ENCODE data around the gene GNAQ. TPM values are rescaled to one million over a fixed set of nuclear protein-coding genes. Genes with fewer than 3 reads are reported as not detected.
A peak's percentile ranks its signal among the peaks of the same experiment; 100 is the strongest.

Gene GNAQ
- total RNA-seq = 10 to 100 TPM; 75.1 to 86.2 TPM
- polyA plus RNA-seq = 10 to 100 TPM; 24.6 to 27.7 TPM
- long read RNA-seq, donor 1, full-length matches to known transcripts = 13 of 18 reads
- long read RNA-seq, donor 1, partial matches to known transcripts = 5 of 18 reads
- long read RNA-seq, donor 1, other reads (novel, unspliced or antisense) = 0 of 18 reads
- long read RNA-seq, donor 2, full-length matches to known transcripts = 7 of 7 reads
- long read RNA-seq, donor 2, partial matches to known transcripts = 0 of 7 reads
- long read RNA-seq, donor 2, other reads (novel, unspliced or antisense) = 0 of 7 reads
- long read RNA-seq, donor 3, full-length matches to known transcripts = 8 of 8 reads
- long read RNA-seq, donor 3, partial matches to known transcripts = 0 of 8 reads
- long read RNA-seq, donor 3, other reads (novel, unspliced or antisense) = 0 of 8 reads
- long read RNA-seq, donor 4, full-length matches to known transcripts = 6 of 11 reads
- long read RNA-seq, donor 4, partial matches to known transcripts = 5 of 11 reads
- long read RNA-seq, donor 4, other reads (novel, unspliced or antisense) = 0 of 11 reads
- long read RNA-seq, donor 5, full-length matches to known transcripts = 14 of 14 reads
- long read RNA-seq, donor 5, partial matches to known transcripts = 0 of 14 reads
- long read RNA-seq, donor 5, other reads (novel, unspliced or antisense) = 0 of 14 reads

DNA sequence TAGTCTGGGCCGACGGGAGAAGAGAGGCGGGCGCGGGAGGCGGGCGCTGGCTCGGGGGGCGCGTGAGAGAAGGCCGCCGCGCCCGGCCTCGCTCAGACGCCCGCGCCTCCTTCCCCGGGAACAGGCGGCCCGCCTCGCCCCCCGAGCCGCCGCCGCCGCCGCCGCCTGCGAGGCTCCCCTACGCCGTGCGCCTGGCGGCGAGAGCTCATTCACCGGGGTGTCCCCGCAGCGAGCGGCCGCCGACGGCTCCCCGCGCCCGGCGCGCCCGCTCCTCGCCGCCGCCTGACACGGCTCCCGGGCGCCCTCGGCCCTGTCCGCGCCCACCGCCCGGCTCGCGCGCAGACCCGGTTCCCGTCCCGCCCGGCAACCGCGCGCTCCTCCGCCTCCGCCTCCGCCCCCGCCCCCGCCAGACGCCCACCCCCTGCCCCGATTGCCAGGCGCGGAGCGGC is at the start of gene GNAQ:
GNAQ (minus strand) TSS at position 368 of the 449 bp plus-strand sequence. CDS start 576 bp downstream, outside the sequence.
- 0 to 1% methylated on average over 17 to 79 of the region's 79 CpGs for WGBS, 2 donors
- no peak for DNase-seq

GRCh38 chr9:78074385-78075291 is 43.0 kb upstream of the GNAQ start:
- DNase-seq (no peak), ATAC-seq (ENCODE audit: insufficient read depth, low FRiP score) (no peak)
- Histone ChIP-seq H3K4me3 (no peak overlapping the region), H3K27me3 (ENCODE audit: control insufficient read depth in 3 of 3, insufficient read depth in 3 of 3, low read length in 2 of 3) (no peaks in the 10 kb centered on the region), H3K4me1 (ENCODE audit: control insufficient read depth in 5 of 5, insufficient read depth in 5 of 5, low read length in 5 of 5) (no peaks in the 10 kb centered on the region), H3K36me3 (ENCODE audit: control insufficient read depth in 4 of 4, insufficient read depth in 4 of 4, low read length in 4 of 4) (no peaks in the 10 kb centered on the region), H3K9me3 (ENCODE audit: control insufficient read depth in 4 of 4, insufficient read depth in 3 of 4, low read length in 3 of 4) (no peaks in the 10 kb centered on the region), H3K27ac (ENCODE audit: low read depth in 1 of 2, low read length in 1 of 2) (no peak overlapping the region), H3K9ac (ENCODE audit: insufficient read depth in 1 of 2, low read length in 2 of 2) (no peak overlapping the region)
- TF ChIP-seq CTCF (IDR thresholded peaks at IDR 0.05; ENCODE audit: control extremely low read depth, extremely low read depth) = no peak
- WGBS, 2 donors = 56 to 59% methylated on average over 4 of the region's 4 CpGs

More for the DNA sequence above, at the start of gene GNAQ:
- H3K27ac ChIP-seq (ENCODE audit: low read depth in 1 of 2, low read length in 1 of 2) = peak within 1 kb of the TSS; percentile 84 to 97
- no peaks in the 10 kb centered on the region for H3K27me3 ChIP-seq (ENCODE audit: control insufficient read depth in 3 of 3, insufficient read depth in 3 of 3, low read length in 2 of 3)
- H3K36me3 ChIP-seq (ENCODE audit: control insufficient read depth in 4 of 4, insufficient read depth in 4 of 4, low read length in 4 of 4) = peaks cover 0 to 3% (median 0%) of the 10 kb centered on the region in 4 donors
- no peak for ATAC-seq (ENCODE audit: insufficient read depth, low FRiP score)
- peak within 1 kb of the TSS; percentile 85 for H3K4me3 ChIP-seq
- H3K9me3 ChIP-seq (ENCODE audit: control insufficient read depth in 4 of 4, insufficient read depth in 3 of 4, low read length in 3 of 4) = no peaks in the 10 kb centered on the region
- peaks cover 0 to 46% (median 10%) of the 10 kb centered on the region in 5 donors for H3K4me1 ChIP-seq (ENCODE audit: control insufficient read depth in 5 of 5, insufficient read depth in 5 of 5, low read length in 5 of 5)
- peak within 1 kb of the TSS; percentile 75 to 89 for H3K9ac ChIP-seq (ENCODE audit: insufficient read depth in 1 of 2, low read length in 2 of 2)
- no peak for TF ChIP-seq CTCF (IDR thresholded peaks at IDR 0.05; ENCODE audit: control extremely low read depth, extremely low read depth)

DNA sequence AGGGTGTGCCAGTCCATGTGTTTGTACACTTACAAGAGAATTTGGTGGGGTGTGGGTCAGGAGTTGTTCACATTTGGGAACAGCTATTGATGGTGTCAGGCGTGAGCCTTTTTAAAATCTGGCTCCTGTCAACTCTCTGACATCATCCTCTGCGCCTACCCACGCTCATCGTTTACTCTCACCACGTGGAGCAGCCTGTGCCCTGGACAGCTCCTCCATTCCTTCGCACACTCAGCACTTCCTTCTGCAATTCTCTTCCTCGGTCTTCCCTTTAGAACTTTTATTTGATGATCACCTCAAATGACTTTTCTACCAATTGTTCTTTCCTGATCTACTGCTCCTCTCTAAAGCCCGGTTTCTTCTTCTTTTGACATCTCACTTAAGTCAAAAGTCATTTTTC is 42.1 kb upstream of the GNAQ start:
- H3K36me3 ChIP-seq (ENCODE audit: control insufficient read depth in 4 of 4, insufficient read depth in 4 of 4, low read length in 4 of 4) = no peaks in the 10 kb centered on the region
- DNase-seq (no peak), ATAC-seq (ENCODE audit: insufficient read depth, low FRiP score) (no peak)
- 42 to 51% methylated on average over 8 of the region's 8 CpGs for WGBS, 2 donors
- no peaks in the 10 kb centered on the region for H3K9me3 ChIP-seq (ENCODE audit: control insufficient read depth in 4 of 4, insufficient read depth in 3 of 4, low read length in 3 of 4)
- H3K9ac ChIP-seq (ENCODE audit: insufficient read depth in 1 of 2, low read length in 2 of 2) = no peak overlapping the region
- no peak overlapping the region for H3K4me3 ChIP-seq
- TF ChIP-seq CTCF (IDR thresholded peaks at IDR 0.05; ENCODE audit: control extremely low read depth, extremely low read depth) = no peak
- no peaks in the 10 kb centered on the region for H3K27me3 ChIP-seq (ENCODE audit: control insufficient read depth in 3 of 3, insufficient read depth in 3 of 3, low read length in 2 of 3)
- H3K27ac ChIP-seq (ENCODE audit: low read depth in 1 of 2, low read length in 1 of 2) = no peak overlapping the region
- H3K4me1 ChIP-seq (ENCODE audit: control insufficient read depth in 5 of 5, insufficient read depth in 5 of 5, low read length in 5 of 5) = no peaks in the 10 kb centered on the region
